Astrocyte (in vitro differentiated cells and primary cell): Measurements from ENCODE around the gene RABGAP1L. TPM values are rescaled to one million over a fixed set of nuclear protein-coding genes. Genes with fewer than 3 reads are reported as not detected.

Experiments used
- DNase-seq: peaks from one replicate; pipeline ENCODE4 v3.0.0-alpha.2; 2010; ENCODE audit warnings: low read depth
- FAIRE-seq: peaks from 2 replicates; lab custom pipeline; 2011; peaks lifted over from hg19 to GRCh38; lab: Jason Lieb, UNC
- H2AFZ ChIP-seq: 2 replicates; pipeline ENCODE4 v1.6.0; 2012; ENCODE audit warnings: low read depth, low read length, inconsistent platforms
- H3K27ac ChIP-seq: 2 replicates; pipeline ENCODE4 v1.5.1; 2011; ENCODE audit warnings: low read depth, low read length, inconsistent platforms
- H3K27me3 ChIP-seq: 2 replicates; pipeline ENCODE4 v1.6.0; 2011; ENCODE audit warnings: low read length, inconsistent platforms; ENCODE audit not compliant: insufficient read depth
- H3K36me3 ChIP-seq: 2 replicates; pipeline ENCODE4 v1.5.1; 2011; ENCODE audit warnings: low read length, inconsistent platforms; ENCODE audit not compliant: insufficient read depth
- H3K4me1 ChIP-seq: 2 replicates; pipeline ENCODE4 v1.5.1; 2011; ENCODE audit warnings: low read length, inconsistent platforms; ENCODE audit not compliant: insufficient read depth
- H3K4me2 ChIP-seq: 2 replicates; pipeline ENCODE4 v1.6.0; 2012; ENCODE audit warnings: low read length, inconsistent platforms
- H3K4me3 ChIP-seq: 2 replicates; pipeline ENCODE4 v1.5.1; 2011; ENCODE audit warnings: low read depth, mild to moderate bottlenecking, low read length, inconsistent platforms; ENCODE audit not compliant: insufficient read depth
- H3K79me2 ChIP-seq: 2 replicates; pipeline ENCODE4 v1.6.0; 2012; ENCODE audit warnings: mild to moderate bottlenecking, low read length, inconsistent platforms; ENCODE audit not compliant: insufficient read depth
- H3K9ac ChIP-seq: 2 replicates; pipeline ENCODE4 v1.6.0; 2012; ENCODE audit warnings: mild to moderate bottlenecking, low read length, inconsistent platforms
- H3K9me3 ChIP-seq: 2 replicates; pipeline ENCODE4 v1.5.1; 2012; ENCODE audit warnings: low read depth, mild to moderate bottlenecking, low read length, inconsistent platforms; ENCODE audit not compliant: insufficient read depth
- H4K20me1 ChIP-seq: 2 replicates; pipeline ENCODE4 v1.6.0; 2012; ENCODE audit warnings: low read length, inconsistent platforms; ENCODE audit not compliant: insufficient read depth
- H3K27ac Mint-ChIP-seq: one replicate; pipeline ENCODE4 v1.8.0; 2021; ENCODE audit warnings: mild to moderate bottlenecking, mixed read lengths; ENCODE audit not compliant: unreplicated experiment
- H3K27me3 Mint-ChIP-seq: one replicate; pipeline ENCODE4 v1.8.0; 2021; ENCODE audit warnings: low read depth, mixed read lengths; ENCODE audit not compliant: unreplicated experiment
- H3K36me3 Mint-ChIP-seq: one replicate; pipeline ENCODE4 v1.8.0; 2021; ENCODE audit warnings: low read depth, mixed read lengths; ENCODE audit not compliant: unreplicated experiment
- H3K4me1 Mint-ChIP-seq: one replicate; pipeline ENCODE4 v1.8.0; 2021; ENCODE audit warnings: low read depth, mixed read lengths; ENCODE audit not compliant: unreplicated experiment
- H3K4me3 Mint-ChIP-seq: one replicate; pipeline ENCODE4 v1.8.0; 2021; ENCODE audit warnings: mild to moderate bottlenecking, moderate library complexity, mixed read lengths; ENCODE audit not compliant: unreplicated experiment
- H3K9me3 Mint-ChIP-seq: one replicate; pipeline ENCODE4 v1.8.0; 2021; ENCODE audit warnings: mild to moderate bottlenecking, mixed read lengths; ENCODE audit not compliant: unreplicated experiment
- EZH2 ChIP-seq: IDR thresholded peaks from 2 replicates; pipeline ENCODE4 v1.6.1; 2012; ENCODE audit warnings: mild to moderate bottlenecking, low read length, inconsistent platforms; ENCODE audit not compliant: insufficient read depth
- total RNA-seq: library from RNA; stranded (reverse); gene quantifications from 2 replicates; pipeline ENCODE4 v1.2.1, GENCODE V29; 2021
- TF ChIP-seq, protein P1 (sequence below): IDR thresholded peaks from 2 replicates; pipeline ENCODE4 v1.5.1; 2011; ENCODE audit warnings: low read depth, mild to moderate bottlenecking, inconsistent platforms, low read length, moderate library complexity; ENCODE audit not compliant: insufficient read depth

Gene RABGAP1L
- total RNA-seq, 1 donor from 2014 or later: 40.2 TPM

DNA sequence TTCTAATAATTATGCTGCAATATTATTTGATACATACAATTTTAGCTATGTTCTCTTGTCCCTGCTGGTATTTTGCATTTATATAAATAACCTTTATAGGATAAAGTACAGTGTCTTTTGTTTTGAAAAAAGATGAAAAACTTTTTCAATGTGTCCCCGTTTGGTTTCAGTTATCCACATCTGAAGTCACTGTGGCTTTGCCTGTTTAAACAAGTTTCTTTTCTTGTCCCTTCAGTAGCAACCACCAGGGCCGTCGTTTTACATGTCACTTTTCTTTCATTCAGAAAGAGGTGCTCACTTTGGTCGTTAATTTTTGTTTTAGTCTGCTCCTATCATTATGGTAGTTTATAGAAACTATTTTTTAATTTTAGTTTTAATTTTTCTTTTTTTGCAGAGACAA lies 41.4 kb downstream of the RABGAP1L start:
- peaks cover 12% of the 10 kb centered on the region for H4K20me1 ChIP-seq
- no peak overlapping the region for H2AFZ ChIP-seq
- no peak for FAIRE-seq
- H3K4me3 ChIP-seq: no peak overlapping the region
- no peak overlapping the region for H3K4me2 ChIP-seq
- H3K36me3 ChIP-seq: no peaks in the 10 kb centered on the region
- Mint-ChIP-seq H3K9me3 (peaks cover 11% of the 10 kb centered on the region), H3K27ac (no peak overlapping the region), H3K4me1 (peaks cover 4% of the 10 kb centered on the region), H3K27me3 (no peaks in the 10 kb centered on the region), H3K36me3 (no peaks in the 10 kb centered on the region), H3K4me3 (no peak overlapping the region)
- no peaks in the 10 kb centered on the region for H3K27me3 ChIP-seq
- TF ChIP-seq, protein P1, sequence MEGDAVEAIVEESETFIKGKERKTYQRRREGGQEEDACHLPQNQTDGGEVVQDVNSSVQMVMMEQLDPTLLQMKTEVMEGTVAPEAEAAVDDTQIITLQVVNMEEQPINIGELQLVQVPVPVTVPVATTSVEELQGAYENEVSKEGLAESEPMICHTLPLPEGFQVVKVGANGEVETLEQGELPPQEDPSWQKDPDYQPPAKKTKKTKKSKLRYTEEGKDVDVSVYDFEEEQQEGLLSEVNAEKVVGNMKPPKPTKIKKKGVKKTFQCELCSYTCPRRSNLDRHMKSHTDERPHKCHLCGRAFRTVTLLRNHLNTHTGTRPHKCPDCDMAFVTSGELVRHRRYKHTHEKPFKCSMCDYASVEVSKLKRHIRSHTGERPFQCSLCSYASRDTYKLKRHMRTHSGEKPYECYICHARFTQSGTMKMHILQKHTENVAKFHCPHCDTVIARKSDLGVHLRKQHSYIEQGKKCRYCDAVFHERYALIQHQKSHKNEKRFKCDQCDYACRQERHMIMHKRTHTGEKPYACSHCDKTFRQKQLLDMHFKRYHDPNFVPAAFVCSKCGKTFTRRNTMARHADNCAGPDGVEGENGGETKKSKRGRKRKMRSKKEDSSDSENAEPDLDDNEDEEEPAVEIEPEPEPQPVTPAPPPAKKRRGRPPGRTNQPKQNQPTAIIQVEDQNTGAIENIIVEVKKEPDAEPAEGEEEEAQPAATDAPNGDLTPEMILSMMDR: no peak
- TF ChIP-seq EZH2: no peak
- H3K9ac ChIP-seq: no peak overlapping the region
- H3K9me3 ChIP-seq: no peaks in the 10 kb centered on the region
- H3K4me1 ChIP-seq: no peaks in the 10 kb centered on the region
- H3K27ac ChIP-seq: no peak overlapping the region
- peaks cover 17% of the 10 kb centered on the region for H3K79me2 ChIP-seq
- DNase-seq: no peak

DNA sequence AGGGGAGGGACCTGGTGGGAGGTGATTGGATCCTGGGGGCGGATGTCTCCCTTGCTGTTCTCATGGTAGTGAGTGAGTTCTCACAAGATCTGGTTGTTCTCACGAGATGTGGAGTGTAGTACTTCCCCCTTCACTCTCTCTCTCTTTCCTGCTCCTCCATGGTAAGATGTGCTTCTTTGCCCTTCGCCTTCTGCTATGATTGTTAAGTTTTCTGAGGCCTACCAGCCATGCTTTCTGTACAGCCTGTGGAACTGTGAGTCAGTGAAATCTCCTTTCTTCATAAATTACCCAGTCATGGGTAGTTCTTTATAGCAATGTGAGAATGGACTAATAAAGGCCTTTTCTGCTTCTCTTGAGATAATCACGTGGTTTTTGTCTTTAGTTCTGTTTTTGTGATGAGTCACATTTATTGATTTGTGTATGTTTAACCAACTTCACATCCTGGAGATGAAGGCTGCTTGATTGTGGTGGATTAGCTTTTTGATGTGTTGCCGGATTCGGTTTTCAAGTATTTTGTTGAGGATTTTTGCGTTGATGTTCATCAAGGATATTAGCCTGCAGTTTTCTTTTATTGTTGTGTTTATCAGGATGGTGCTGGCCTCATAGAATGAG lies 45.5 kb downstream of the RABGAP1L start:
- H3K79me2 ChIP-seq: peaks cover 30% of the 10 kb centered on the region

More for the DNA sequence above, 45.5 kb downstream of the RABGAP1L start:
- DNase-seq (no peak), FAIRE-seq (no peak)
- Histone ChIP-seq H3K9ac (no peak overlapping the region), H3K27ac (no peak overlapping the region), H3K4me2 (no peak overlapping the region), H3K4me3 (no peak overlapping the region), H3K36me3 (no peaks in the 10 kb centered on the region), H3K4me1 (no peaks in the 10 kb centered on the region), H2AFZ (no peak overlapping the region), H3K9me3 (no peaks in the 10 kb centered on the region), H3K27me3 (no peaks in the 10 kb centered on the region), H4K20me1 (peaks cover 11% of the 10 kb centered on the region)
- Mint-ChIP-seq H3K27ac (no peak overlapping the region), H3K4me3 (no peak overlapping the region), H3K27me3 (no peaks in the 10 kb centered on the region), H3K9me3 (peaks cover 11% of the 10 kb centered on the region), H3K4me1 (peaks cover 4% of the 10 kb centered on the region), H3K36me3 (no peaks in the 10 kb centered on the region)
- TF ChIP-seq, protein P1: no peak
- TF ChIP-seq EZH2: no peak
